NAMALWA (cell line): ENCODE results near the gene RPP25L.

Experiments
- DNase-seq: peaks from one replicate; pipeline ENCODE4 v3.0.0-alpha.2; 2015; ENCODE audit warnings: low spot score

The RPP25L gene

DNA sequence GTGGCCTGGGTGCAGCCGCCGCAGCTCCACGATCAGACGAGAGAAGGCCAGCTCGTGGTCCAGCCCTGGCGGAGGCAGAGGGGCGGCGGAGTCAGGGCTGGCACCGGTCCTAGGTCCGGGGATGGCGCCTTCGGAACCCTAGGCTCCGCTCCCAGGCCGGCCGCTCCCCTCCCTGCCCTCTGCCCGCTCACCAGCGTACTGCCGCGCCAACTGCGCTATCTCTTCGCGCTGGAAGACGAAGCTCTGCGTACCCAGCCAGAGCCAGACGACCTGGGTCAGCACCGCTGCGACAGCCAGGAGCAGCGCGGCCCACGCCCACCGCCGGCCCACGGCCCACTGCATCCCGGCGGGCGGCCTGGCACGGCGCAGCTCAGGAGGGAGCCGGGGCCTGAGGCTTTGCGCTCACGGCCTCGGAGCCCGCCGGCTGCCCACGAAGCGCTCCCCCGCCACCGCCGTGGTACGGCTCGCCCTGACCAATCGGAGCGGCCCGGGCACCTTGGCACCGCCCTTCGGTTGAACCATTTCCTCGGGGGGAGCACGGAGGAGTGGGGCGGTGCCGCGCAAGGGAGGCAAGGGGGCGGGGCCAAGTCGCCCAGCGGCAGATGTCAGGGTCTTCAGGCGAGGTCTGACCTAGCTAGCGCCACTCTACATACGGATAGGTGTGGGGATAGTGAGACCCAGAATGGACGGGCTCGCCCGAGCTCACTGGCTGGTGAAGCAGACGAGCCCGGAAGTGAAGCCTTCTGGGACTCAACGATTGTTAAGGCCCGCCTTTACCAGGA, 25.6 kb upstream of the RPP25L start, which contains the start of gene SIGMAR1:
TSS of gene SIGMAR1 (minus strand) at position 432 of the 782 bp plus-strand sequence. CDS start at position 342, 90 bp downstream.
- DNase-seq, result peak; percentile 96

DNA sequence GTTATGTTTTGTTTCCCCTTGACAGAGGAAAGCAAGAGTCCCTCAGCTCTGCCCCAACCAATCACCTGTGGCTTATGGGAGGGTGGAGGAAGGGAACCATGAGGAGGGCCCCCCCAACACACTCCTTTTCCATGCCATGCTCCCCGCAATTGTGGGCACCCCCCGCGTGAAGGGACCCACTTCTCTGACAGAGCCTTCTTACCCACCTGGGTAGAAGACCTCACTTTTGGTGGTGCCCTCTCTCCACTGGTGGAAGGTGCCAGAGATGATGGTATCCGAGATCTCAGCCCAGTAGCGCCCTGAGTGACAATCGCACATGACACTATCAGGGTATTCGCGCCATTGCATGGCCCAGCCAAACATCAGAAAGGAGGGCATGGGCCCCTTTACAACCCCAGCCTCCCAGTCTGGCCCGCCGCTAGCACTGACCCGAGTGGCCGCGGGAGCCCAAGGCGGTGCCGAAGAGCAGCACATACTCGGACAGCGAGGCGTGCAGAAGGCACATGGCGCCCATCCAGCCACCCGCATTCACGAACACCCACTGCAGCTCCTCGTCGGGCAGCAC, 25.0 kb upstream of the RPP25L start:
- DNase-seq, result peak; percentile 54

DNA sequence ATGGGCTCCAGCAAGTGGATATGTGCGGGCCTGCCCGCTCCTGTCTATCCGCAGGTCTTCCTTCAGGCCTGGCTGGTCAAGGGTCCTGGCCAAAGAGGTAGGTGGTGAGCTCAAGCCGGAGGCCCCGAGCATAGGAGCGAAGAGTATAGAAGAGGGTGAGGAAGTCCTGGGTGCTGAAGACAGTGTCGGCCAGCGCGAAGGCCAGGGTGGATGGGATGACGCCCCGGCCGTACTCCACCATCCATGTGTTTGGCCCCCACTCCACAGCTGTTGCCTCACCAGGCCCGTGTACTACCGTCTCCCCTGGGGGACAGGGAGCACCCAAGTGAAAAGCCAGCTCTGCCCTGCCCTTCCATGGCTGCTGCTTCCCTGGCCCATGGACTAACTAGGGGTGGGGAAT, 23.7 kb upstream of the RPP25L start:
- DNase-seq, result no peak

DNA sequence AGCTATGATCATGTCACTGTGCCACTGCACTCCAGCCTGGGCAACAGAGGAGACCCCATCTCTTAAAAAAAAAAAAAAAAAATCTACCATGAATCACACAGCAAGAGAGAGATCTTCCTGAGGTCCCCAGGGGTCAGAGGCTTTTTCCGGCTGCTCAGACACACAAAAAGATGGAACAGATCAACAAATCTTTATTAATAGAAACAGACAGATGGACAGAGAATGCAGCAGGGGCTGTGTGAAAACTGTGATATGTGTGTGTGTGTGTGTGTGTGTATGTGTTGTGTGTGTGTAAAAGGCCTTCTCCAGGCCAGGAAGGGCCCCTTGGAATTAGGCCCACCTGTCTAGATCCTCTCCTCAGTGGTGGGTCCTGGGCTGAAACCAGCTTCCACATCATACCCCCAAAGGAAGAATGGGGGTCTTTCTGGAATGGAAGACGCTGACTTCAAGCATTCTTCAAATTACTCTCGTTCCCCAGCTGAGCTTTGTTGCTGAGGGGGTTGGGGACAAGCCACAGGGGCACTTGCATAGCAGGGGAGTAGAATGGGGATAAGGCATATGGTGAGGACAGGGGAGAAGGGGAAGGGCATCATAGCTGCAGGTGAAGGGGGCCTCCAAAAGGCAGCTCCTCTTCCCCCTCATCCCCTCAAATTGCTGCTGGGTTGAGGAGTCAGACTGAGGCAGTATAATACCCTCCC, 22.8 kb upstream of the RPP25L start:
- no peak for DNase-seq

DNA sequence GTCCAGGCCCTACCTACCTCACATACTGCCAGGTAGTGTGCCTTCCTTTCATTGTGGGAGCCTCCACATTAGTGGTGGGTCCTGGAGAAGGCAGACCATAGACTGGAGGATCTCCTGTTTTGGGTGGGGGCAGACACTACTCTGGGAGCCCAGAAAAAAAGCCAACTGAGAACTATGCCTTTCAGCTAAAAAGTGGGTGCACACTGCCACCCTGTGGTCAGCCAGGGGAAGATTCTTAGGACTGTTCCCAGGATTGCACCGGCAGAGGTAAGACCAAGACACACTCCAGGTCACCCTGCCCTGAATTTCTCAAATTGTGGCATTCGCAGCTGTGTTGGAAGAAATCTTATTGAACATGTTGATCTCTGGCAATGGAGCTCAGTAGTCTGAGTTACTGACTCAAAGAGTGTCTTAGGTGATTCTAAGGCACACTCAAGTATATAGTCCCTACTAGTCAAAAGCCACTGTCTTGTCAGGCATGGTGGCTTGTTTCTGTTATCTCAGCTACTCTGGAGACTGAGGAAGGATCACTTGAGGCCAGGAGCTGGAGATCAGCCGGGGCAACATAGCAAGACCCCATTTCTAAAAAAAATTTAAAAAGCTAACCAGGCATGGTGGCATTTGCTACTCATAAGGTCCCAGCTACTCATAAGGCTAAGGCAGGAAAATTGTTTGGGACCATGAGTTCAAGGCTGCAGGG, 22.1 kb upstream of the RPP25L start:
- DNase-seq, result peak; percentile 83

DNA sequence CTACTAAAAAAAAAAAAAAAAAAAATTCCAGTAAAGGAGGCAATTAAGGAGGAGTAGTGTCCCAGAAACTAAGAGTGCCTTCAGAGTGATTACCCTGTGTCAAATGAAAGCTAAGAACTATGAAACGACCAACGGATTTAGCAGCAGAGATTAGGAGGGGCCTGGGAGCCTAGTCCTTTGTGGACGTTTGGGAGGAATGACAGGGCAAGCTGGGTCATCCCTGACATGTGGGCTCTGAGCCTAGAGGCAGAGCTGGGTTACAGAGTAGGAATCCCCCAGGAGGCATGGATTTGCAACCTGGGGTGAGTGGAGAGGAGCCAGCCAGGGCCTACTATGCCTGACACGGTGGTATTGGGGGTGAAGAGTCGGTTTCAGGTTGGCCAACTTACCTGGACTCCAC, 21.3 kb upstream of the RPP25L start:
- DNase-seq, result no peak

DNA sequence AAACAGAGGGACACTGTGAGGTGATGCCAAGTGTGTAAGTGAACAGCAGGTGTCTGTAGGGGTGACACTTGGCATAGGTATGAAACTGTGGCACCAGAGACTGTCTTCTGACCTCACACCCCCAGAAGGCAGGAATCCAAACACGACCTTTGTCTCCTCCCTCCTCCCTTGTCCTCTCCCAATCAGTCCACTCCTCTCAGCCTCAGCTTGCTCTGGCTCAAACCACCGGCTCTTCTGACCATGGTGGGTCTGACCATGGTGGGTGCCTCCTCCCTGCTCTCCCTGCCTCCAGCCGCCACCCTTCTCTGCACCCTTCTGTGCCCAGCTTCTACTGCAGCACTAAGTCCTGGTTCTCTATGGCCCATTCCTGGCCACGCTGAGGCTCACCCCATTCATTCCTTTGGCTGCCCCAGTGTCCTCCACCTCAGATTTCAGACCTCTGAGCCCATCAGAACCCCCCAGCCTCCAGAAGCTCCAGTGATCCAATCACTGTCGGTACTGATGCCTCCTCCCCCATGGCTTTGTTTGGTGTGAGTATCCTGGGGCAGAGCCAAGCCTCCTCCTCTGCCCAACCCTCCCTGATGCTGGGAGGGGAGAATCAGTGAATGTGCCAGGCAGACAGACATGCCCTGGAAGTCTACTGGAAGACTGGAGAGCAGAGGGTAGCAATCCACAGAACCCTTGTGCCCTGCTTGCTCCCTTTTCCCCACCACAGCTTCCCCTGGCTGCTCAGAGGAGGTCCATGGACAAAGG, 18.7 kb upstream of the RPP25L start:
- no peak for DNase-seq

DNA sequence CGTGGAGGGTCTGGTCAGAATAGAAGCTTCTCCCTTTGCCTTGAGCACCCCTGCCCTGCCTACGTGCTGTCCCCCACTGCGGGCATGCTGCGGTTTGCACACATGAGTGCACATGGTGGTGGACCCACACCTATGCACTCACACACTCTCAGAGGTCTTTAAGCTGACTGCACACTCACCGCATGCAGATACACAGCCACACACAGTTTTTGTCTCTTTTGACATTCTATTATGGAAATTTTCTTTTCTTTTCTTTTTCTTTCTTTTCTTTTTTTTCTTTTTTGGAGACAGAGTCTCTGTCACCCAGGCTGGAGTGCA, 17.6 kb upstream of the RPP25L start:
- DNase-seq, result no peak

DNA sequence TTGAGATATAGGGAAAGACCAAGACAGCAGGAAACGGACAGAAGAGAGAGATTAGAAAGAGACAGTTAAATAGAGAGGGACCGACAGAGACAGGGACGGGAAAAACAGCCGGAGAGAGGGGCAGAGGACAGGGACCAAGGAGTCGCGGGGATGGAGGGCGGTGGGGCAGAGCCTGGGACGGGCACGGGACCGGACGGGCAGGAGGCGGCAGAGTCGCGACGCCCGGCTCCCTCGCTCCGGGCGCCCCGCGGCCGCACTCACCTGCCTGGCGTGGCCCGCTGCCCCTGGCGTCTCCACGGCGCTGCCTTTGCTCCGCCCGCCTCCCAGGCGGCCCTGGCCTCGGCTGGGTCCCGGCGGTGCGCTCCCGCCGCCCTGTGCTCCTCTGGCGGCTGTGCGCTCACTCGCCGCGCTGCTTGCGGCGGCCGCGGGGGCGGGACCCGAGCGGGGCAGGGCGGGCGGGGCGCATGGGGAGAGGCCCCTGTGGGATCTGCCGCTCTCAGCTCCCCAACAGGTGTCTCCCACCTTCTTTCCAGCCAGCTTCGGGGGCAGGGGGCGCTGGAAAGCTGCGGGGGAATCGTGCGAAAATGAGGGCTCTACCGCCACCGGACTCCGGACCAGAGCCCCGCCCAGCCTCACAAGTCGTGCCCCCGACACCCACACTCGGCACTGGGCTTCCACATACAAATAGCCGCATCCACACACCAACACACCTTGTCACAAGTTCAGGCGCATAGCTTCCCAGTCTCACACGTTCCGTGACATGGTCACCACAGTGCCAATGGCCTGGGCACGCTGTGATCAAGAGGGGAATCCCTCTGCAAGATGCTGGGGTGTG, 17.0 kb upstream of the RPP25L start, which contains the start of gene ARID3C:
TSS of gene ARID3C (minus strand) at position 411 of the 835 bp plus-strand sequence. CDS start 1,052 bp downstream, outside the sequence.
- no peak for DNase-seq

DNA sequence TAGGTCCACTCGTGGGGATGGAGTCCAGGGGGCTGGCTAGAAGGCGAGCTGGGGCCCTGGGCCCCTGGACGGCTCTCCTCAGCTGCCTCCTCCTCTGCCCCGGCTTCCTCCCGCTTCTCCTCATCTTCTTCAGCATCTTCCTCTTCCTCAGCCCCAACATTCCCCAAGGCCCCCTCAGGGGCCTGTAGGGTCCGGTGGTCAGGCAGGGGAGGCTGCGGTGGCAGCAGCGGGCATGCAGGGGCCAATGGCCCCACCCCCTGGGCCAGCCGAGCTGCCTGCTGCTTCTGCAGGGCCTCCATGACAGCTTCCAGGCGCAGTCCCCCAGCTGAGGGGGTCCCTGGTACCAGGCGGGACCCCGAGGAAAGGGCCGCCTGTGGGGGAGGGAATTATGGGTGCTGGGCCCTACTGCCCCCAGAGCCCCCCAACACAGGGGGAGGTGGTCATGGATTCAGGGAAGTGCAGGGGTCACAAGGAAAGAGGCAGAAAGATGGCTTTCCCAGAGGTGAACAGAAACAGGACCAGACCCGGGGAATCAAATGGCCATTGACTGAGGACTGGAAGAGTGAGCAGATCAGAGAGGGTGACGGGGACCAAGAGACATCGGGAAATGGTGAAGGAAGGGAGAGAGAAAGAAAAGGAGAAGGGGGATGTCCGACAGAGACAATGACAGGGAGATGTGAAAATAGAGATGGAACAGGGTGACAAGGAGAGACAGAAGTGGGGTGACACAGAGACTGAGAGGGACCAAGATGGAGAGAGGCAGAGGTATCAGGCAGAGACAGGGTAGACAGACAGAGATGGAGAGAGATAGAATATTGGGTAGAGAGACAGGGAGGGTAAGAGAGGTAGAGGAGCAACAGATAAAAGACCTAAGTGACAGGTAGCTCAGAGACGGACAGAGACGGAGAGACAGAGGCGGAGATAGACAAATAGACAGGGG, 16.1 kb upstream of the RPP25L start:
- DNase-seq, result no peak

DNA sequence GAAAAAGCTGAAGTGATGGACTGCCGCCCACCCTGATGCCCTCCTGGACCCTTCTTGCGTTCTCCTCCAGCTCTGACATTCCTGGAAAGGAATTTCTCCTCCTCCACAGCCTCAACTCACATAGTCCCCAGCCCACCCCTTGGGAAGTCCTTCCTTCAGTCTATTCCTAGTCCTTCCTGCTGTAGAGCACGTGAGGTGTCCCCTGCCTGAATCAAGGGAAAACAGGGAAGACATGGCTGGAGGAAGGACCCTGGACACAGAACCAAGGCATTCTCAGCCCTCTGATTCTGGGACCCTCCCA, 13.2 kb upstream of the RPP25L start:
- DNase-seq, result no peak

DNA sequence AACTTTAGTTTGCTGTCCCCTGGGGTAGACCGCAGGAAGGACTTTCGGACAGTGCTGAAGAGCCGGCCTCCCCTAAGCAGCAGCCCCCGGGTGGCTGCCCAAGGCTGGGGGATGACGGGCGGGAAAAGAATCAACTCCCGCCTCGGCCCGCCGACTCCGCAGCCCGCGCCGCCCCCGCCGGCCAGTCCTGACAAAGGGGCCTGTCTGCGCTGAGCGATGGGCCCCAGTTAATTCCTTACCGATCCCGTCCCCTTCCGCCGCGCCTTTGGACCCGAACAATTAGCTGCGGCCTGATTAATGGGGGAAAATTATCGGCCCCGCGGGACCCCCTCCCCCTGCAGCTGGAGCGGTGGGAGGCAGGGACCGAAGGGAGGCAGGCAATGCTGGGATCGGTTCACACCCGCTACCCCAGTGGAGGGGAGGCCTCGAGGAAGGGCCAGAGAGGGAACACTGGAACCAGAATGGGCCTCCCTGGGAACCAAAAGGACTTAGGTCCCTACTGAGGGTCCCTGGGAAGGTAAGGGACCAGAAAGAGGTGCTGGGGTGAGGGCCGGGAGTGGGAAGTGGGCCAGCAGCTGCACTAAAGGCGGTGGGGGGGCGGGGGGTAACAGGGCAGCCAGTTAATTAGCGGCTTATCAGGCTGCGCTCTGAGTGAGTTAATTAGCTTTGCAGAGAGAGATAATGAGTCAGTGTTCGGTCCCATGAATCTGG, 12.7 kb upstream of the RPP25L start:
- DNase-seq, result no peak

DNA sequence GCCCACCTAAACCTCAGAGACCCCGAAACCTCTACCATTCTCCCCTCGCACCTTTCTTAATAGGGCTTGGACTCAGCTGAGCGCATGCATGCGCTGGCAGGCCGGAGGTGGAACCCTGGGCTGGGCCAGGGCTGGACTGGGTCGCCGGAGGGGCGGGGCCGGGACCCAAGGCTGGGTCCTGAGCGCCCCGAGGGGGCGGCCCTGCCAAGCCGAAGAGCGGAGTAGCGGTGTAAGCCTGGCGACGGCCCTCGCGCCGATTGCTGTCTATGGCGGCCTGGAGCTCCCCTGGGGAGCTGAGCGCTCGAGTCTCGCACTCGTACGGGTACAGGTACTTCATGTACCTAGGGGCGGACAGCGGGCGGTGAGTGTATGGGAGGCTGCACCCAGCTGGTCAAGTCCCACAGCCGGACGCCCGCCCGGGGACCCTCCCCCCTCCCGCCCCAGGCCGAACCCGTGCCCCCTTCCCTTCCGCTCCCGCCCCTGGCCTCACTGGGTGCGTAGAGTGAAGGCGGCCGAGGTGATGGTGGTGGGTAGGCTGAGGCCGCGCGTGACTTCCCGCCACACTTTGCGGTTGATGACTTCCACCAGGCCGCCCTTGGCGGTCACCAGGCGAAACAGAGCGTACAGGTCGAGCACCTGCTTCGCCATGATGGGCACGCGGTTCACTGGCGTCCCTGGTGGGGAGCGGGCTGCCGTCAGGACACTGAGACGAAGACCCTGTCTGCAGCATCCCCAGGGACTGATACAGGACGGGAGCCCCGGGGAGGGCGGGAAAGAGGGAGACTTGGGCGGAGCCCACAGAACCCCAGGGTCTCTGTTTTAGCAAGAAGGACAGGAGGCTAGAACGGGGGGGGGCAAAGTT, 11.7 kb upstream of the RPP25L start:
- DNase-seq, result no peak

DNA sequence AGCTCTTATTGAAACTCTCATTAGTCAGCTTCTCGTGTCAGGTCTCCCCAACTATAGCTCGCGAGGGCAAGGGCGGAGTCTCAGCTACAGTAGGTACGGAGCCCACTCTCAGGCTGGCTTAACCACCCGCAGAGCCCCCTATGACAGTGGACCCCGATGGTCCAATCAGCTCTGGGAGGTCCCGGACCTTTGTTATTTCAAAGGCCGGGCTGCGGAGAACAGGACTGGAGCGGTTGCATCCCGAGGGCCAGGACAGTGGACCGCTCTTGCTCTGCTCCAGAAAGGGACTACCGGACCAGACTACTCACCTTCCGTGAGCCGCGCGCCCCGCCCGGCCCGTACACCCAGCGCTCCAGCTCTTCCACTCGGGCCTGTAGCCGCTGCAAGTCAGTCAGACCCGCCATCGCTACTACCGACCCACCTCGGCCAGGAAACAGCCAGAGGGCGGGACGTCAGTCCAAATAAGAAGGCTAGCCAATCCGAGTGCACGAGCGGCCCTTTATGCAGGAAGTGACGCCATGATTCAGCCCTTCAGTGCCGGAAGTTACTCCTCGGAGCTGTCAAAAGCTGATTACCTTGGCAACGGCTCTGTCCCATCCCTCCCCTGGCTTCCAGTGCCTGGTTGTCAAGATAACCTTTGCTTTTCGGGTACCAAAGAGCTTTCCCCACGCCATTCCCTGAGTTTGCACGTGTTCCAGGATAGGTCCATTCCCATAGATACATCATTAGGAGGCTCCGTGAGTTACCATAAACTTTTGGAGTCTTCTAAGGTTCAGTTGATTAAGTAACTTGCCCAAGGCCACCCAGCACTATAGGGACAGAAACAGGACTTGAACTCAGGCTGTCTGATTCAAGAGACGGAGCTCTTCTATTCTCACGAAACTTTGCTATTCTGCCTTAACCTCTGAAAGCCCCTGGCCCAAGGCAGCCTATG, 8.4 kb upstream of the RPP25L start, which contains the start of gene DCTN3:
TSS of gene DCTN3 (minus strand) at position 435 of the 934 bp plus-strand sequence. CDS start at position 404, 31 bp downstream.
- DNase-seq, result peak; percentile 97

DNA sequence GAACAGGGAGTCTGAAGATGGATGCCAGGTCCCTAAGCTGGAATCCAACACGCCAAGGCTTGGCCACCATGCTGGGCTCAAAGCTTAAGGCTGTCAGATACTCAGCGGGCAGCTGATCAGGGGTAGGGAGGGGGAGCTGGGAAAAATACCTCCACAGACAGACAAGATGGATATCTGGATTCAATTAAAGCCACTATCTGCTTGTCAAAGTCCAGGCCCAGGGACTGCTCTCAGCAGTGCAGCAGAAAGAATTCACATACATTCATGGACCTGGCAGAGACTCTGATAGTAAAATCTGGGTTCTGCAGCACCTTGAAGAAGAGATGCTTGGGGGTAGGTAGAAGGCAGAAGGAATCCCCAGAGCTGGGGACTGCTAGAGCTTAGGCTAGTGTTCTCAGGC, 3.2 kb upstream of the RPP25L start:
- no peak for DNase-seq

DNA sequence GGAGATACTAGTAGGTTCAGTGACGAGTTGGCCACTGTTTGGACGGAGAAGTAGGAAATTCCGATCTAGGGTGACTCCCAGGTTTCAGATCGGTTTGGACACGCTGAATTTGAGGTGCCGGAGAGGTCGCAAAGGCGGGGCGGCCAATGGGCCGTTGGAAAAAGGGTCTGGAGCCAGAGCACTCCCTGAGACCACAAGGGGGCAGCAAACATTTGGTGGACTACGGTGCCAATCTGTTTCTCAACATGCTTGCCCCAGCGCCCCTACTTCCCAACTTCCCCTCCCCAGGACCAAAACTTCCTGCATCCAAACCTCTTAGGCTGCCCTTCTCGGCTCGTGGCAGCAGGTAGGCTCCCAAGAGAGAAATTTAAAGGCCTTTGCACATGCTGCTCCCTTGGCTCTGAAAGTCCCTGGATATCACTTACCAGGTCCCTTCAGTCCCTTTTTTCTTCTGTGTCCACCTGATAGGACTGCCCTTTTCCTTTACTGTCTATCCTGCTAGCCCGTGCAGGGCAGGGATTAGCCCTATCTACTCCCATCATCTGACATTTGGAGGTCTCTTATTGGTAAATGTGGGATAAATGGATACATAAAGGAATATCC, 992 bp upstream of the RPP25L start:
- peak; percentile 89 for DNase-seq
